CD4-positive, alpha-beta T cell treated with Interleukin-6 for 4 hours (primary cell): ENCODE results near the gene DND1.
"Not testable (repeated sequence)": the region's sequence is repeated elsewhere in the genome, so short reads cannot be mapped to it uniquely, and the experiment has no call there.

ENCODE experiments used
- DNase-seq: peaks from one replicate; pipeline ENCODE4 v3.0.0-alpha.2; 2020; ENCODE audit warnings: mixed read lengths

DND1 gene

GRCh38 chr5:140673187-140673976 lies at the start of gene DND1:
Gene DND1 (minus strand): TSS chr5:140673576. CDS start chr5:140673542, 34 bp downstream.
- DNase-seq: no peak

DNA sequence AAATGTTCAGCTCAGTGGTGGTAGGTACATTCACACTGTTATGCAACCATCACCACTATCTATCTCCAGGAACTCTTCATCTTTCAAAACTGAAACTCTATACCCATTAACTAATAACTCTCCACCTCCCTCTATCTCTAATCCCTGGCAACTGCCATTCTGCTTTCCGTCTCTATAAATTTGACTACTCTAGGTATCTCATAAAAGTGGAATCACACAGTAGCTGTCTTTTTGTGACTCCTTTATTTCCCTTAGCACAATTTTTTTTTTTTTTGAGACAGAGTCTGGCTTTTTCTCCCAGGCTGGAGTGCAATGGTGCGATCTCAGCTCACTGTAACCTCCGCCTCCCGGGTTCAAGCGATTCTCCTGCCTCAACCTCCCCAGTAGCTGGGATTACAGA lies 48.0 kb upstream of the DND1 start:
- DNase-seq: not testable (repeated sequence)

DNA sequence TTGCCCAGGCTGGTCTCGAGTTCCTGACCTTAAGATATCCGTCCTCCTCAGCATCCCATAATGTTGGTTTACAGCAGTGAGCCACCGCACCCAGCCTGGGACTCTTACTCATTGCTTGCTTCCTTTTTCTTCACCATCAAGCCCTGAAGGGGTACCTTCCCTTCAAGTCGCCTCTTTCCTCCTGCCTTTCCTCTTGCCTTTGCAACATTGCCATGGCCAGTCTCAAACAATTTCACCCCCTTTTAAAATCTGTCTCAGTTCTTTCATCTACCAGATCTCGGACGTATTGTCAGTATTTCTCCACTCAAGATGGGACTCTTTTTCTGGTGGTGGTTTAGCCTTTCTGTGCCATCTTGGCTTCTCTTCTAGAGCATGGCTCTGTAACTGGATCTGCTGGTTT lies 47.4 kb upstream of the DND1 start:
- not testable (repeated sequence) for DNase-seq

- no peak for DNase-seq
Observed at GRCh38 chr5:140718266-140718592, 44.9 kb upstream of the DND1 start.

DNA sequence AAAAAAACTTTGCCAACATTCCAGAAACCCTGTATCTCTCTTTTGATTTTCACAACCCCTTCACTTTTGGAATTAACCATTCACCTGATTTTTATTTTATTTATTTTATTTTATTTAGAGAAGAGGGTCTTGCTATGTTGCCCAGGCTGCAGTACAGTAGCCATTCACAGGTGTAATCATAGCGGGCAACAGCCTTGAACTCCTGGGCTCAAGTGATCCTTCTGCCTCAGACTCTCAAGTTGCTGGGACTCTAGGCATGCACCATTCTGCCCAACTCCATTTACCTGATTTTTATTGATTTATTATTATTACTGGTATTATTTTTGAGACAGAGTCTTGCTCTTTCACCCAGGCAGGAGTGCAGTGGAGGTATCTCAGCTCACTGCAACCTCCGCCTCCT lies 42.9 kb upstream of the DND1 start:
- not testable (repeated sequence) for DNase-seq

GRCh38 chr5:140713562-140714094 lies 40.3 kb upstream of the DND1 start:
- no peak for DNase-seq

GRCh38 chr5:140711794-140712193 lies 38.4 kb upstream of the DND1 start:
- no peak for DNase-seq

GRCh38 chr5:140710899-140711552 lies 37.6 kb upstream of the DND1 start:
- peak; percentile 88 for DNase-seq

GRCh38 chr5:140708787-140709186 lies 35.4 kb upstream of the DND1 start:
- DNase-seq: not testable (repeated sequence)

GRCh38 chr5:140707812-140708211 lies 34.4 kb upstream of the DND1 start:
- DNase-seq: no peak

DNA sequence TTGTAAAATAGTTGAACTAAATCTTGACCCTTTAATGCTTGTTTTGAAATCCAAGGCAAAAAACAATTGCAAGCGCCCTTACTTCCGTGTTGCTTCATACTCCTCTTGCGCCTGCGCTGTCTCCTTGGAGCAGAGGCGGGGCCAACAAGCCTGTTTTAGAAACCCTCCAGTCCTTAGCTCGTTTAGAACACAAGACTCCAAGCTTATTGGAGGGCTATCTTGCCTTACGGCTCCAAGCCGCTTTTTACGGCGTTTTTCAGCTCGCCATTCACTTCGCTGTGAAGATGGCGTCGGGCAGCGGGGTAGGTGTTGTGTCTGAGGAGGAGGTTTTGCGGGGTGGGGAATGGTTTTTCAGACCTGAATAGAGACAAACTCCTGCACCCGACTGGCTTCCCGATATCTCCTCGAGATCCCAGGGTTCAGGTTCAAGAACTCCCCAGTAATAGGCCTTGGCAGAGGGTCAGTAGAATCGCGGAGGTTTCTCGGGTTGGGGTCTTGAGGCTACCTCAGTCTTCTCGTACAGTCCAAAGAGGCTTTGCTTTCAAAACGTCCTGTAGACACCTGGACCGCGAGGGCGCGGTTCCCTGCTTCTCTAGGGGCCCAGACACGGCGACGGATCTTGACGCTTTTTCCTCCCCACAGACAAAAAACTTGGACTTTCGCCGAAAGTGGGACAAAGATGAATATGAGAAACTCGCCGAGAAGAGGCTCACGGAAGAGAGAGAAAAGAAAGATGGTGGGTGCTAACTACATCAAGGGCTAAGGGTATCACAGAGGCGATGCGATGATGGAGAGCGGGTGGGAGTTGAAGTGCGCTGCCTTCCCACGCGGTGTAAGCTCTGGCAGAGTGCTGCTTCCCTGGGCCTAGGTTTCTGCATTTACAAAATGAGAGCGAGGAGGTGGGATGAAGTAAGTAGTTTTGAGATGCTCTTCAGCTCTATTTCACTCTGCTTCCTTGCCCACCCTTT lies 27.1 kb upstream of the DND1 start, which contains the start of gene ZMAT2:
TSS of gene ZMAT2 (plus strand) at position 271 of the 968 bp plus-strand sequence. CDS start at position 285, 14 bp downstream.
- DNase-seq: peak; percentile 94

DNA sequence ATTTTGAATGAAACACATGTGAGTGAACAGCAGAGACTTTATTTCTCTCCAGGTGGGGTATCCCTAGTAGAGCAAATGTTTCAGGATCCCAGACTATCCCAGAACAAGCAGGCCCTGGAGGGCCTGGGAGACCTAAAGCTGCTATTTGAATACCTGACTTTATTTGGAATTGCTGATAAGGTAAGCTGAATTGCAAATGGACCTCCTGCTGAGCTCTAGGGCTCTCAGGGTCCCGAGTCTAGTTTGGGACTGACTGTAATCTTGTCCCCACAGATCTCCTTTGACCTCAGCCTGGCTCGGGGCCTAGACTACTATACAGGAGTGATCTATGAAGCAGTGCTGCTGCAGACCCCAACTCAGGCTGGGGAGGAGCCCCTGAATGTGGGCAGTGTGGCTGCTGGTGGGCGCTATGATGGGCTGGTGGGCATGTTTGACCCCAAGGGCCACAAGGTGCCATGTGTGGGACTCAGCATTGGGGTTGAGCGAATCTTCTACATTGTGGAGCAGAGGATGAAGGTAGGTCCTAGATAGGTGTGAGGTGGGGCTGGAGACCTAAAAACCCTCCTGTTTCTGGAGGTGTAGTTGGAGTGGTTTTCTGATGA lies 23.6 kb upstream of the DND1 start:
- no peak for DNase-seq

DNA sequence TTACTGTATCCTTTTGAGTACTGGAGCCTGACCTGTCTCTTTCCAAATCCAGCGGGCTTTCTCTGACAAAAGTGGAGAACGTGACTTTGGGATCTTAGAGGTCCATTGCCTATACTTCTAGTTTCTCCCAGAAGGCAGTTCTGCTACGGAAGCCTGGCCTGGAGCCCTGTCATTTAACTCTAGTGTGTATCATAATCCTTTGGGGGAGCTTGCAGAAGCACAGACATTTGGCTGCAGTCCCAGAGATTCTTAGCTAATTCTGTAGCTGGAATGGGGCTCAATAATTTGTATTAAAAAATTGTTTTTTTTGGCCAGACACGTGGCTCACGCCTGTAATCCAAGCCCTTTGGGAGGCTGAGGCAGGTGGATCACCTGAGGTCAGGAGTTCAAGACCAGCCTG lies 20.9 kb upstream of the DND1 start:
- DNase-seq: no peak

DNA sequence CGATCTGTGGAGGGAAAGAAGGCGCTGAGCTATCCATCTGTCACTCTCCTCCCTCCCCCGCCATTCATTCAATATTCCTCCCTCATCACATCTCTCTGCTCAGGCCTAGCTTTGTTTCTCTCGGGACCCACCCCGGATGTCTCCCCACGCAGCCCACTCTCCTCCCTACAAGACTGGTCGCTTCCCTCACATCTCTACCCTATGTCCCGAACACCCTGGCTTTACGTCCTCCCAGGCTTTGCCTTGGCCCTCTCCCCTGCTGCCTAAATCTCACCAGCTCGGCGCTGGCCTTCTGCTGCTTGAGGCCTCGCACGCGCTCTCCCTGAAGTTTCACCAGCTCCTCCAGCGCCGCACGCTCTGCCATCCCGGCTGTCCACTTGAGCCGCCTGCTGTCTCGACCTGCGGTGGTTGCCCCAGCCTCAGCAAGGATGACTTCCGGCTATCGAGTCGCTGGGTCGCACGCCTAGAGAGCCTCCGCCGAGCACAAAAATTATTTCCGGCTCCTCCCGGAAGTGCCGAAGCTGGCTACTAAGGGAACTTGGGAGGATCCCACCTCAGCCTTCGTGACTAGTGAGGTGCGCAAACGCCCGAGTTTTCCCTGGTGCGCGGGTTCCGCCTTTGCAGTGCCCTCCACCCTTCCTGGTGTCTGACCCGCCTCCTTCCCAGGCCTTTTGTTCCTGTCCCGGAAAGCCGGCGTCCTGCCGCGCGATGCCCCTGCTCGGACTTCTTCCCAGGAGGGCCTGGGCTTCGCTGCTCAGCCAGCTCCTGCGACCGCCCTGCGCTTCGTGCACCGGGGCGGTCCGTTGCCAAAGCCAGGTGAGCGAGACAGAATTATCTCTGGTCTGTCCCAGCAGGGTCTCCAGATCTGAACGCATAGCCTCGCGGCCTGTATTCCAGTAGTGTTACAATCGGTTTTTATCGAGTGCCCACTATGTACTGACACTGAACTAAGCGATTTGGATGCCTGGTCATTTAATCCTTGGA lies 17.9 kb upstream of the DND1 start, which contains the start of the genes HARS1 and HARS2:
TSS of gene HARS1 (minus strand) at position 430 of the 984 bp plus-strand sequence. CDS start at position 364, 66 bp downstream.
TSS of gene HARS2 (plus strand) at position 515 of the 984 bp plus-strand sequence. CDS start at position 709, 194 bp downstream.
- peak; percentile 86 for DNase-seq

- DNase-seq: no peak
Observed at GRCh38 chr5:140690376-140690932, 17.1 kb upstream of the DND1 start.

GRCh38 chr5:140678993-140679392 lies 5.6 kb upstream of the DND1 start:
- no peak for DNase-seq

- no peak for DNase-seq
Observed at GRCh38 chr5:140677947-140678346, 4.6 kb upstream of the DND1 start.

DNA sequence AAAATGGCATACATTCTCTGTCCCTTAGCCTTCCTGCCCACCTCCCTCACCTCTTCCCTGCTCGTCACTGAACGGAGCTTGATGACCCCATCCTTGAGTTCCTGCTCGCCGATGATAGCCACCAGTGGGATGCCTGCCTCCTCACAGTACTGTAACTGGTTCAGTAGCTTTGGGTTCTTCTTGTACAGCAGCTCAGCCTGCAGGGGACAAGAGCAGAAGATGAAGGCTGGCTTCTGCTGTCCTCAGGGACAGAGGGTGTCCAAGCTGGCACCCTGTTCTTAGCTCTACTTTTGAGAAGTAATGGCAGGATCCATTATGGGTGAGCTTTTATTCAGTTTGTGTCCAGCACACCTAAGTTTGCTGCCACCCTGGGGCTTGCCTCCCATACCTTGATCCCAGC lies 1.3 kb upstream of the DND1 start:
- no peak for DNase-seq

GRCh38 chr5:140674211-140674610 lies 835 bp upstream of the DND1 start:
- no peak for DNase-seq

DNA sequence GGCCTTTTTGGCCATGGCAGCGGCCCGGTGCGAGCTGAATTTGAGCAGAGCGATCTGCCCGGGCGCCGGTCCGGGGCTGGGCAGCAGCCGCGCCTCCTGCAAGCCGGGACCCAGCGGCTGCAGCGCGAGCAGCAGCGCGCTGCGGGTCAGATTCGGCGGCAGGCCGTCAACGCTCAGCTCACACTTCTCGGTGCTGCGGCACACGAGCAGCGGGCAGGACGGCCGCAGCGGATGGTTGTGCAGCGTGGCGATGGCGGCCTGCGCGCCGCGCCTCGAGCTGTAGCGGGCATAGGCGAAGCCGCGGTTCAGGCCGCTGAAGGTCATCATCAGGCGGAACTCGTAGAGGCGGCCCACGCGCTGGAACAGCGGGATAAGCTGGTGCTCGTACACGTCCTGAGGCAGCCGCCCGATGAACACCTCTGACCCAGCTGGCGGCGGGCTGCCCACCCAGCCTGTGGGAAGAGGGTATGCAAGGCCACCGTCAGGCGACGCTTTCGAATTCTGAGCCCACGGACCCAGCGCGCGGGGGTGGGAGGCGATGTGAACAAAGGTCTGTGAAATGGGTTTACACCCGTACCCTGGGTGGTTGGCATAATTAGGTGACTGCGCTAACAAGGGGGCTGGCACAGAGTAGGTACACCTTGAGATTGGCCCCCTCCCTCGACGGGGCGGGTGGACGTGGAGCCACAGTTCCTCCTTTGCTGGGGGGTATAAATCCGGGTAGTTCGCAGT lies 755 bp downstream of the DND1 start:
- peak; percentile 19 for DNase-seq
